ENCODE data around the gene ARID3C. TPM values are rescaled to one million over a fixed set of nuclear protein-coding genes. Genes with fewer than 3 reads are reported as not detected.

ARID3C gene
- polyA plus RNA-seq, 1 of the 3 experiments (the other 2 are of a cell fraction) = 0.08 TPM

DNA sequence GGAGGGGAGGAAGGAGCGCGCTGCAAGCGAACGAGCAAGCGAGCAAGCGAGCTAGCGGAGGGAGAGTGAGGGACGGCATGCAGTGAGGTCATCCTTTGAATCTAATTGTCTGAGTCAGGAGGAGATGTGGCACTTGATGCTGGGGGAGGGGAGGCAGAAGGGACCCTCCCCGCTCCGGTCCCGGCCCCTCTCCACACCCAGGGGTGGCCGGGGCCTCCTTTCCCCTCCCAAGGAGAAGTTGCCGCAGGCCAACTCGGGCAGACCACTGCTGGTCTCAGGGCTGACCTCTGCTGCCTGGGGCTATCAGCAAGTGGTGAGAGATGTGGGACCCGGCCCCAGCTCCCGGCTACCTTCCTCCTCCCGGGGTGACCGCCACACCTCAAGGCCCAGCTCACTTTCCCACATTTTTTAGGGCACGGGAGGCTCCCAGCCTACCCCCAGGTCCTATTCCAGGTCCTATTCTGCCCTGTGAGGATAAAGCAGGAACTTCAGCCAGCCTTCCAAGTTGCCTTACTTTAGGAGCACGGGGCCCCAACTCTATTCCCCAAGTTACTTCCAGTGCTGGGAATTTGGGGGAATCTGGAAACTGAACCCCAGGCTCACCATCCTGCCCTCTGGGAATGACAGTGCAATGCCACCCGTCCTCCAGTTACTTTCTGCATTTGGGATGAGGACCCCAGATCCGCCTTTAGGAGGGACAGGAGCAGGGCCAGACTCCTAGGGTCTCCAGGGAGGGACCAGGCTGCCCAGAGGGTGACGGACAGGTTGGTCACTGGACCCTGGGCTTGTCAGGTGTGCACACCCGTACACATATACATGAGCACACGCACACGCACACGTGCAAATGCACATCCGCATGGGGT lies 50.4 kb downstream of the ARID3C start:
- Histone ChIP-seq H3K27me3 (ENCODE audit: insufficient read depth) (peaks cover 33% of the 10 kb centered on the region), H3K36me3 (replicated peaks in 1 of 2; ENCODE audit: control insufficient read depth in 1 of 2, insufficient read depth in 2 of 2, low read length in 1 of 2) (no peaks in the 10 kb centered on the region), H3K4me2 (peak overlapping the region; percentile 60), H3K4me1 (ENCODE audit: control insufficient read depth in 1 of 2, insufficient read depth in 2 of 2, low read depth in 1 of 2, low read length in 1 of 2) (peaks cover 0 to 86% of the 10 kb centered on the region in 2 experiments; a peak in 2 of 4 replicates), H3K79me2 (ENCODE audit: insufficient read depth) (no peaks in the 10 kb centered on the region), H2AFZ (ENCODE audit: low read depth) (no peak overlapping the region), H3K9me3 (no peaks in the 10 kb centered on the region), H4K20me1 (ENCODE audit: insufficient read depth) (no peaks in the 10 kb centered on the region), H3K9ac (no peak overlapping the region), H3K9me2 (no peaks in the 10 kb centered on the region), H3K27ac (ENCODE audit: low read depth in 2 of 2, low read length in 1 of 2) (peak overlapping the region in 1 of 2 experiments; percentile 75; a peak in 2 of 4 replicates), H3F3A (replicated peaks; ENCODE audit: insufficient read depth) (no peaks in the 10 kb centered on the region), H3K4me3 (ENCODE audit: low read depth in 2 of 2, low read length in 1 of 2) (peak overlapping the region; percentile 26 to 35; a peak in 3 of 4 replicates)
- TF ChIP-seq, protein P1, sequence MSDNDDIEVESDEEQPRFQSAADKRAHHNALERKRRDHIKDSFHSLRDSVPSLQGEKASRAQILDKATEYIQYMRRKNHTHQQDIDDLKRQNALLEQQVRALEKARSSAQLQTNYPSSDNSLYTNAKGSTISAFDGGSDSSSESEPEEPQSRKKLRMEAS (IDR thresholded peaks at IDR 0.05; ENCODE audit: low read depth) = 0 out of 2 replicates have a peak, but pooled peaks have one; percentile 10
- TF ChIP-seq EP300 (IDR thresholded peaks at IDR 0.05; ENCODE audit: borderline replicate concordance in 1 of 2, low read depth in 1 of 2, low read length in 1 of 2) = no peak
- TF ChIP-seq, protein P2, sequence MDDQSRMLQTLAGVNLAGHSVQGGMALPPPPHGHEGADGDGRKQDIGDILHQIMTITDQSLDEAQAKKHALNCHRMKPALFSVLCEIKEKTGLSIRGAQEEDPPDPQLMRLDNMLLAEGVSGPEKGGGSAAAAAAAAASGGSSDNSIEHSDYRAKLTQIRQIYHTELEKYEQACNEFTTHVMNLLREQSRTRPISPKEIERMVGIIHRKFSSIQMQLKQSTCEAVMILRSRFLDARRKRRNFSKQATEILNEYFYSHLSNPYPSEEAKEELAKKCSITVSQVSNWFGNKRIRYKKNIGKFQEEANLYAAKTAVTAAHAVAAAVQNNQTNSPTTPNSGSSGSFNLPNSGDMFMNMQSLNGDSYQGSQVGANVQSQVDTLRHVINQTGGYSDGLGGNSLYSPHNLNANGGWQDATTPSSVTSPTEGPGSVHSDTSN (IDR thresholded peaks at IDR 0.05) = peak; percentile 18; the same call in 1 of the 2 replicates
- no peak for TF ChIP-seq RXRA (IDR thresholded peaks at IDR 0.05; ENCODE audit: borderline replicate concordance, low read depth)
- no peak for TF ChIP-seq TEAD4 (IDR thresholded peaks at IDR 0.05; ENCODE audit: borderline replicate concordance, insufficient read depth)
- TF ChIP-seq CHD2 (IDR thresholded peaks at IDR 0.05; ENCODE audit: low read length, partially characterized antibody) = peak; percentile 21
- no peak for TF ChIP-seq SMC3 (IDR thresholded peaks at IDR 0.05; ENCODE audit: low read depth, low read length)
- no peak for TF ChIP-seq GATA2 (CRISPR knock-in tag; IDR thresholded peaks at IDR 0.05)
- peak; percentile 85 for DNase-seq
- CTCF ChIA-PET = interaction anchor here (0.7 to 12.0 kb wide), 6 partner anchors 10 to 153 kb away, joined by 3 to 129 read pairs (median 10); partner anchors contain the start of gene CNTFR
- WGBS (ENCODE audit: low lambda C conversion rate) = 34% methylated on average over 20 of the region's 28 CpGs
- POLR2A ChIA-PET = interaction anchor here (0.7 to 2.3 kb wide), 5 partner anchors 10 to 150 kb away, joined by 3 to 10 read pairs (median 3); partner anchors contain the start of genes DNAI1 and FAM219A

DNA sequence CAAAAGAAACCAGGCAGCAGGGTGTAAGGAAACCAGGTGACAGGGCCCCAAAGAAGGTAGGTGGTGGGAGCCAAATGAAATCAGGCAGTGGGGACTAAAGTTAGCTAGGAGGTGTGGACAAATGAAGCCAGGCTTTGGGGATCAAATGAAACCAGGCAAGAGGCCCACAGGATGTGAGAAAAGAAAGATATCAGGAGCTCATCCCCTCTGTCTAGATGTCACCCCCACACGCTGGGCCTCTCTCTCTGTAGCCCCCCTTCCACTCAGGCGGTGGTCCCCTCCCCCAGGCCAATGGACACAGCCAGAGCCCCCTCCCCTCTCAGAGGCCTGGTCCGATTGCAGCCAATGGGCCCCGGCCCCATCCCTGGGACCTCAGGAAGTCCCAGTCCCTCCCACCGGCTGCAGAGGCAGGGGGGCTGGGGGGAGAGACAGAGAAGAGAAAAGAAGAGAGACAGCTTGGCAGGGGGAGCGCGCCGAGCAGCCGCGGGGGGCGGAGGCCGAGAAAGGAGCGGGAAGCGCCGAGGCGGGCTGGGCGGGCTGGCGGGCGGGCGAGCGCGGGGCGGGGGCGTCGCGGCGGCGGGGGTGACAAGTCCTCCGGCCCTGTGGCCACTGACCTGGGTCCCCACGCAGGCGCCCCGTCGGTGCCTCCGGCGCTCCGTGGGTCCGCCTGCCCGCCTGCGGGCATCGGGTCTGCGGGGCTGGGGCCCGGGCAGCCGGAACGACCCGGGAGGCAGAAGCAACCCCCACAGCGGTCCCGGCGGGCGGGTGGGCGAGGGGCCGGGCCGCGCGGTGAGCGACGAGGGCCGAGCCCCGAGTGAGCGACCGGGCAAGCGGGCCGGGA lies 51.2 kb downstream of the ARID3C start:
- peak; percentile 86 for DNase-seq
- no peaks in the 10 kb centered on the region for H3K9me3 ChIP-seq
- H3F3A ChIP-seq (replicated peaks; ENCODE audit: insufficient read depth) = no peaks in the 10 kb centered on the region
- peaks cover 0 to 85% of the 10 kb centered on the region in 2 experiments; a peak in 2 of 4 replicates for H3K4me1 ChIP-seq (ENCODE audit: control insufficient read depth in 1 of 2, insufficient read depth in 2 of 2, low read depth in 1 of 2, low read length in 1 of 2)
- H3K9ac ChIP-seq = no peak overlapping the region
- H3K4me3 ChIP-seq (ENCODE audit: low read depth in 2 of 2, low read length in 1 of 2) = peak overlapping the region; percentile 26 to 35; a peak in 3 of 4 replicates
- peak overlapping the region in 1 of 2 experiments; percentile 75; a peak in 2 of 4 replicates for H3K27ac ChIP-seq (ENCODE audit: low read depth in 2 of 2, low read length in 1 of 2)
- 20% methylated on average over 18 of the region's 62 CpGs for WGBS (ENCODE audit: low lambda C conversion rate)
- no peaks in the 10 kb centered on the region for H4K20me1 ChIP-seq (ENCODE audit: insufficient read depth)
- H3K79me2 ChIP-seq (ENCODE audit: insufficient read depth) = no peaks in the 10 kb centered on the region
- no peak for TF ChIP-seq FOXM1 (IDR thresholded peaks at IDR 0.05; ENCODE audit: low read depth)
- H3K4me2 ChIP-seq = peak overlapping the region; percentile 60
- H2AFZ ChIP-seq (ENCODE audit: low read depth) = no peak overlapping the region
- H3K36me3 ChIP-seq (replicated peaks in 1 of 2; ENCODE audit: control insufficient read depth in 1 of 2, insufficient read depth in 2 of 2, low read length in 1 of 2) = no peaks in the 10 kb centered on the region
- POLR2A ChIA-PET = interaction anchor here (0.7 to 2.3 kb wide), 6 partner anchors 10 to 149 kb away, joined by 3 to 10 read pairs (median 4); partner anchors contain the start of genes DNAI1 and FAM219A
- CTCF ChIA-PET = interaction anchor here (0.7 to 12.0 kb wide), 8 partner anchors 11 to 152 kb away, joined by 3 to 129 read pairs (median 5); partner anchors contain the start of gene CNTFR
- H3K27me3 ChIP-seq (ENCODE audit: insufficient read depth) = peaks cover 33% of the 10 kb centered on the region
- no peaks in the 10 kb centered on the region for H3K9me2 ChIP-seq
